NT2/D1 (cell line): ENCODE results near the gene CTIF.

Experiments
- SUZ12 ChIP-seq: IDR thresholded peaks from 2 replicates; pipeline ENCODE4 v1.6.1; 2011; ENCODE audit not compliant: insufficient read length, insufficient read depth; ENCODE audit errors: extremely low read depth
- YY1 ChIP-seq: IDR thresholded peaks from 2 replicates; pipeline ENCODE4 v1.6.1; 2011; ENCODE audit not compliant: insufficient read length, insufficient read depth
- ZNF274 ChIP-seq: IDR thresholded peaks from 2 replicates; pipeline ENCODE4 v1.6.1; 2011; ENCODE audit warnings: mild to moderate bottlenecking, low read depth, low read length

DNA sequence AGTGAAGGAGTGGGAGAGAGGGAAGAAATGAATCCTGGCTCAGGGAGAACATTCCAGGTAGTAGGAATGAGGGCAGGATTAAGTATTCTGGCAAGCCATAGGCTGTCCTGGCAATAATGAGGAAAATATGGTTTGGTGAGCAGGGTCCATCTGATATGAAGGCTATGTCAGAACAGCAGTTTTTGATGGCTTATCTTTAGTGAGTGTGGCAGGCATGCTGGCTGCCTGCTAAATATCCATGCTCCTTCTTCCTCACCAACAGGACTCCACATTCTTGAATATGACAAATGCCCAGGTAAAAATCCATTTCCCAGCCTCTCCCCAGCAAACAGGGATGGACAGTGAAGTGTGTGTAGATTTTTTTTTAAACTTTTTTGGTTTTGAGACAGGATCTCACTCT is 13.2 kb upstream of the CTIF start:
- TF ChIP-seq ZNF274 (no peak), YY1 (no peak), SUZ12 (no peak)
